ENCODE results near the gene AUP1. TPM values are rescaled to one million over a fixed set of nuclear protein-coding genes. Genes with fewer than 3 reads are reported as not detected.

AUP1 gene
- total RNA-seq, 1 experiment from 2014 or later: 91.5 TPM

- Histone ChIP-seq H3K9me3 (ENCODE audit: control insufficient read depth, low read depth, low read length) (no peaks in the 10 kb centered on the region), H2BK120ac (ENCODE audit: low read depth, low read length, poor library complexity, severe bottlenecking) (no peak overlapping the region), H4K20me1 (ENCODE audit: control insufficient read depth, insufficient read depth, insufficient read length) (no peaks in the 10 kb centered on the region), H3K4me2 (ENCODE audit: insufficient read depth, insufficient read length, low read length) (no peak overlapping the region), H3K4me1 (ENCODE audit: insufficient read depth, low read length) (0 out of 2 replicates have a peak, but pooled peaks cover 5% of the 10 kb centered on the region), H3K4ac (ENCODE audit: low read depth, low read length) (no peak overlapping the region), H2AK5ac (ENCODE audit: insufficient read length, low read length) (no peak overlapping the region), H2BK5ac (ENCODE audit: insufficient read length, low read length) (no peak overlapping the region), H4K91ac (ENCODE audit: insufficient read length, low read depth, low read length) (no peak overlapping the region), H2BK20ac (ENCODE audit: low read depth, low read length, poor library complexity, severe bottlenecking) (no peak overlapping the region), H4K5ac (ENCODE audit: insufficient read length, low read depth, low read length) (no peak overlapping the region), H3K79me2 (ENCODE audit: insufficient read depth, low read length) (no peaks in the 10 kb centered on the region), H2AFZ (ENCODE audit: low read length) (no peak overlapping the region), H3K23ac (ENCODE audit: insufficient read length, low read depth, low read length) (no peak overlapping the region), H3K27ac (ENCODE audit: insufficient read length, low read depth, low read length) (no peak overlapping the region), H3K14ac (ENCODE audit: insufficient read depth, low read length) (no peak overlapping the region; the same call in 1 of the 2 replicates), H3K23me2 (ENCODE audit: insufficient read length, low read depth, low read length, poor library complexity, severe bottlenecking) (peaks cover 20% of the 10 kb centered on the region), H3K79me1 (ENCODE audit: insufficient read depth, low read depth, low read length, poor library complexity, severe bottlenecking) (no peaks in the 10 kb centered on the region), H2BK12ac (ENCODE audit: insufficient read length, low read depth, low read length) (no peak overlapping the region), H2BK15ac (ENCODE audit: low read depth, low read length) (no peak overlapping the region), H3T11ph (ENCODE audit: low read length) (no peak overlapping the region), H3K18ac (ENCODE audit: insufficient read length, low read depth, low read length) (no peak overlapping the region), H4K8ac (replicated peaks; ENCODE audit: insufficient read length, low read depth, low read length) (no peak overlapping the region), H3K56ac (ENCODE audit: insufficient read length, low read depth, low read length) (no peak overlapping the region), H3K27me3 (ENCODE audit: insufficient read depth, low read length) (no peaks in the 10 kb centered on the region; the same call in 1 of the 2 replicates), H3K9ac (ENCODE audit: extremely low read depth, insufficient read length, low read length) (no peak overlapping the region)
- WGBS (ENCODE audit: extremely low coverage, insufficient read length, low lambda C conversion rate): no CpG with 5 or more reads among the region's 6 CpGs
- no peaks in the 10 kb centered on the region for H3K9me3 Mint-ChIP-seq
- 0 out of 7 replicates have a peak overlapping the region, but pooled peaks of 1 of the 3 experiments have one; percentile 49 for H3K27ac Mint-ChIP-seq
- no peak for DNase-seq
- H3K4me3 Mint-ChIP-seq: peak overlapping the region in 1 of 2 experiments; percentile 38; a peak in 1 of 5 replicates
- peaks cover 45% of the 10 kb centered on the region for H3K27me3 Mint-ChIP-seq (ENCODE audit: low read depth)
- H3K36me3 Mint-ChIP-seq (ENCODE audit: insufficient read depth in 1 of 3, low read depth in 3 of 3): peaks cover 0 to 16% (median 12%) of the 10 kb centered on the region in 3 experiments; a peak in 4 of 7 replicates
- TF ChIP-seq CTCF (conservative IDR thresholded peaks at IDR 0.05): no peak
- H3K4me1 Mint-ChIP-seq: peaks cover 19 to 25% of the 10 kb centered on the region in 2 experiments
These were observed 27.4 kb upstream of the AUP1 start for GRCh38 chr2:74556831-74557370.

Data from H9 (cell line).